ENCODE results near the gene CLPSL1.

CLPSL1 gene

GRCh38 chr6:35786810-35787209 lies 6.0 kb downstream of the CLPSL1 start:
- no peak for DNase-seq
- H2AFZ ChIP-seq (ENCODE audit: low read depth, low read length): no peak overlapping the region
- no peak overlapping the region for H3K9ac ChIP-seq (ENCODE audit: low read depth, low read length)
- H3K4me1 ChIP-seq (ENCODE audit: insufficient read depth, low read length): no peaks in the 10 kb centered on the region
- no peaks in the 10 kb centered on the region for H3K9me3 ChIP-seq (ENCODE audit: insufficient read depth, low read length, severe bottlenecking)
- H3K27ac ChIP-seq (ENCODE audit: low read length): no peak overlapping the region
- H3K79me2 ChIP-seq (ENCODE audit: insufficient read depth, low read length): no peaks in the 10 kb centered on the region
- no peak overlapping the region for H3K4me2 ChIP-seq (ENCODE audit: insufficient read depth, low read length)
- ATAC-seq (ENCODE audit: insufficient read depth, low read depth): no peak
- no peak for TF ChIP-seq EZH2 (IDR thresholded peaks at IDR 0.05; ENCODE audit: borderline replicate concordance, low read depth, low read length, severe bottlenecking)
- TF ChIP-seq CTCF (IDR thresholded peaks at IDR 0.05; ENCODE audit: borderline replicate concordance, extremely low read depth, low read length, poor library complexity, severe bottlenecking): no peak
- no peaks in the 10 kb centered on the region for H4K20me1 ChIP-seq (ENCODE audit: insufficient read depth, low read length)
- peaks cover 6% of the 10 kb centered on the region for H3K27me3 ChIP-seq (ENCODE audit: insufficient read depth, low read length, poor library complexity)
- H3K36me3 ChIP-seq (ENCODE audit: insufficient read depth, low read length): no peaks in the 10 kb centered on the region
- no peak overlapping the region for H3K4me3 ChIP-seq (ENCODE audit: low read depth in 1 of 2, low read length in 2 of 2)

GRCh38 chr6:35787266-35788218 lies 6.7 kb downstream of the CLPSL1 start:
- Histone ChIP-seq H3K27me3 (ENCODE audit: insufficient read depth, low read length, poor library complexity) (peaks cover 9% of the 10 kb centered on the region), H3K27ac (ENCODE audit: low read length) (no peak overlapping the region), H3K79me2 (ENCODE audit: insufficient read depth, low read length) (no peaks in the 10 kb centered on the region), H3K4me2 (ENCODE audit: insufficient read depth, low read length) (no peak overlapping the region), H2AFZ (ENCODE audit: low read depth, low read length) (no peak overlapping the region), H4K20me1 (ENCODE audit: insufficient read depth, low read length) (no peaks in the 10 kb centered on the region), H3K4me1 (ENCODE audit: insufficient read depth, low read length) (no peaks in the 10 kb centered on the region), H3K4me3 (ENCODE audit: low read depth in 1 of 2, low read length in 2 of 2) (no peak overlapping the region), H3K36me3 (ENCODE audit: insufficient read depth, low read length) (no peaks in the 10 kb centered on the region), H3K9ac (ENCODE audit: low read depth, low read length) (no peak overlapping the region), H3K9me3 (ENCODE audit: insufficient read depth, low read length, severe bottlenecking) (no peaks in the 10 kb centered on the region)
- DNase-seq (no peak), ATAC-seq (ENCODE audit: insufficient read depth, low read depth) (no peak)
- no peak for TF ChIP-seq CTCF (IDR thresholded peaks at IDR 0.05; ENCODE audit: borderline replicate concordance, extremely low read depth, low read length, poor library complexity, severe bottlenecking)
- no peak for TF ChIP-seq EZH2 (IDR thresholded peaks at IDR 0.05; ENCODE audit: borderline replicate concordance, low read depth, low read length, severe bottlenecking)

- Histone ChIP-seq H4K20me1 (ENCODE audit: insufficient read depth, low read length) (no peaks in the 10 kb centered on the region), H3K36me3 (ENCODE audit: insufficient read depth, low read length) (no peaks in the 10 kb centered on the region), H3K9me3 (ENCODE audit: insufficient read depth, low read length, severe bottlenecking) (no peaks in the 10 kb centered on the region), H3K79me2 (ENCODE audit: insufficient read depth, low read length) (no peaks in the 10 kb centered on the region), H3K27ac (ENCODE audit: low read length) (no peak overlapping the region), H3K27me3 (ENCODE audit: insufficient read depth, low read length, poor library complexity) (peaks cover 12% of the 10 kb centered on the region), H3K4me2 (ENCODE audit: insufficient read depth, low read length) (no peak overlapping the region), H3K4me1 (ENCODE audit: insufficient read depth, low read length) (no peaks in the 10 kb centered on the region), H3K4me3 (ENCODE audit: low read depth in 1 of 2, low read length in 2 of 2) (no peak overlapping the region), H2AFZ (ENCODE audit: low read depth, low read length) (no peak overlapping the region), H3K9ac (ENCODE audit: low read depth, low read length) (no peak overlapping the region)
- no peak for ATAC-seq (ENCODE audit: insufficient read depth, low read depth)
- TF ChIP-seq CTCF (IDR thresholded peaks at IDR 0.05; ENCODE audit: borderline replicate concordance, extremely low read depth, low read length, poor library complexity, severe bottlenecking) (no peak), EZH2 (IDR thresholded peaks at IDR 0.05; ENCODE audit: borderline replicate concordance, low read depth, low read length, severe bottlenecking) (no peak)
- DNase-seq: no peak
These were observed 7.7 kb downstream of the CLPSL1 start for GRCh38 chr6:35788423-35788982.
